Hypothalamus (tissue), 51 donors: ENCODE results near the gene BAZ1B.
"Not testable (repeated sequence)": the region's sequence is repeated elsewhere in the genome, so short reads cannot be mapped to it uniquely, and the experiment has no call there.

Source experiments
- DNase-seq, 51 donors: peaks; one replicate each; lab custom pipeline; 2025; lab: John Stamatoyannopoulos, UW

The BAZ1B gene

DNA sequence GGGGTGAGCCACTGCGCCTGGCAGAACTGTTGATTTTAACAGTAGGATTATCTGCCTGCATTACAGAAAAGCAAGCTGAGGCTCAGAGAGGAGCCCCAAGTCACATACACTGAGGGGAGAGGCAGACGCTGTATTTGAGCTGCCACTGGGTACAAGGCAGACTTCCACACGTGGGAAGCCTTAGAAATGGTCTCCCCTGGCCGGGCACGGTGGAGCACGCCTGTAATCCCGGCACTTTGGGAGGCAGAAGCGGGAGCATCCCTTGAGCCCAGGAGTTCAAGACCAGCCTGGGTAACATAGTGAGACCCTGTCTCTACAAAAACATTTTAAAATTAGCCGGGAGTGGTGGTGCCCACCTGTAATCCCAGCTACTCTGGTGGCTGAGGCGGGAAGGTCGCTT is 89.4 kb downstream of the BAZ1B start:
- DNase-seq = no peak

DNA sequence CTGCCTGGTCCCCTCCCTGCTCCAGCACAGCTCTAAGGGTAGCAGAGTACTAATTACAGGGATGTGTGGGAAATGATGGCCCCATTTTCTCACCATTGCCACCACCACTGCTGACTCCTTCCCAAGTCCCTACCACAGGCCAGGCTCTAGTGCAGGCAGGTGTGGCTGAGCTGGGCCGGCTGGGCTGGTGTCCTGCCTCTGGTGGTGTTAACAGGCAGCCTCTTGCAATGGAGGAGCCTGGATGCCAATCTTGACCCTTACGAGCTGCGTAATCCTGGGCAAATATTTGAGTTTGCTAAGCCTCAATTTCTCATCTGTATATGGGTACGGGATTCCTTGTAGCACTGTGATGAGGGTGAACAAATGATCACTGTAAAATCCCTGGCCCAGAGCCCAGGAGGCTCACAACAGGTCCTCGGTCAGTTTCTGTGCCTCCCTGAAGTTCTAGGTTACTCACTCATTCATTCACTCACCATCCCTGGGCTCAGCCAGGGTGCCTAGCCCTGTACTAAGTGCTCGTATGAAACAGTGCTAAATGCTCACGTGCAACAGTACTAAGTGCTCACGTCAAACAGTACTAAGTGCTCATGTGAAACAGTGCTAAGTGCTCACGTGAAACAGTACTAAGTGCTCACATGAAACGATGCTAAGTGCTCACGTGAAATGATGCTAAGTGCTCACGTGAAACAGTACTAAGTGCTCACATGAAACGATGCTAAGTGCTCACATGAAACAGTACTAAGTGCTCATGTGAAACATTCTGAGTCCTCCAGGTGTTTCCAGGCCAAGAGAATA is 90.9 kb downstream of the BAZ1B start:
- no peak for DNase-seq

DNA sequence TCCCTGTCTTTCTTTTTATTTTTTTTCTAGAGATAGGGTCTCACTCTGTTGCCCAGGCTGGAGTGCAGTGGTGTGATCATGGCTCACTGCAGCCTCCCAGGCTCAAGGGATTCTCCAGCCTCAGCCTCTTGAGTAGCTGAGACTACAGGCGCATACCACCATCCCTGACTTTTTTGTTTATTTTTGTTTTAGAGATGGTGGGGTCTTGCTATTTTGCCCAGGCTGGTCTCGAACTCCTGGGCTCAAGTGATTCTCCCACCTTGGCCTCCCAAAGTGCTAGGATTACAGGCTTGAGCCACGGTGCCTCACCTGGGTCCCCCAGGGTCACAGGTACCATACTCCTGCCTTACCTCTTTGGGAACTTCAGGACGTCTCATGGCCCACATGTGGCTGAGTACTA is 91.6 kb downstream of the BAZ1B start:
- DNase-seq = not testable (repeated sequence)

DNA sequence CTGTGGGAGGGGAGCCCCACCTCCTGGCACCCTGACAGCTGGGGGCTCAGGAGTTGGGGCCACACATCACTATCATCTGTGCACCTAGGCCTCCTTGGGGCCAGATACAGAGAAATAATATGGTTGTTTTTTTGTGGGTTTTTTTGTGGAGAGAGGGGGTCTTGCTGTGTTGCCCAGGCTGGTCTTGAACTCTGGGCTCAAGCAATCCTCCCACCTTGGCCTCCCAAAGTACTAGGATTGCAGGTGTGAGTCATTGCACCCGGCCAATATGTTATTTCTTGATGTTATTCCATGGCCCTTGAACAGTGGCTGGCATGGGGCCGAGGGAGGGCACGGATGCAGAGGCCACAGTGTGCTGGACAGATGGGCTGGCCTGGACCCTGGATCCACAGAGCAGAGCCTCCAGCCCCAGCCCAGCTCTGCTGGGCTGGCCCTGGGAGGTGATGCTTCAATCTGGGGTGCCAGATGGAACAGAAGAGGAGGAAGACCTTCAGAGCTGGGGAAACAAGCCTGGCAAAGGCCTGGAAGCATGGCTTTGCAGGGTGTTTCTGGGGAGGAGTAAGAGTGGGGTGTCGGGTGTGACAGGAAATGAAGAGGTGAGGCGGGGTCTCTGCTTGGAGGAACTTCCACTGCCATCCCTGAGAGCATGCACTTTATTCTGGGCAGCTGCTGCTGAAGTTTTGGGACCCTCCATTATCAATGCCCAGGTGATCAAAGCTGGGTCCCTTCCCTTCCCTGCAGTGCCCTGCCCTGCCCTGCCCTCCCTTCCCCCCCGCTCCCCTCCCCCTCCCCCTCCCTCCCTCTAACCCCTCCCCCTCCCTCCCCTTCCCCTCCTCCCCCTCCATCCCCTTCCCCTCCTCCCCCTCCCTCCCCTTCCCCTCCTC is 92.2 kb downstream of the BAZ1B start:
- DNase-seq = no peak

DNA sequence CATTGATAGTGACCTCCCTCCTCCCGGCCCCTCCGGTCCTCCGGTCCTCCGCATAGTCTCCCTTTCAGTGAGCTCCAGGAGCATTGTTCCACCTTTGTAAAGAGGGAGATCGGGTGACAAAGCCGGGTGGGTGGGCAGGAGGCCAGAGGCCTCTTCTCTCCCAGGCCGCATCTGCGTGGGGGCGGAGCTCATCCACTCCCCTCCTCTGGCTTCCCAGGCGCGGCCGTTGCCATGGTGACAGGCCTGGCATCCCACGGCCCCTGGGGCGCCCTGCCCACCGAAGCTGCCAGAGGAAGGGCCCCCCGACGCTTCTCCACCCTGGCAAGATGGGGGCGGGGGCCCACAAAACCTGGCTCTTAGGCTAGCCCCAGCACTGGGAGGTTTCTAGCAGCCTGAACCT is 92.9 kb downstream of the BAZ1B start:
- DNase-seq = peak in 19 of 51 donors; percentile 4 to 50 (median 18)

DNA sequence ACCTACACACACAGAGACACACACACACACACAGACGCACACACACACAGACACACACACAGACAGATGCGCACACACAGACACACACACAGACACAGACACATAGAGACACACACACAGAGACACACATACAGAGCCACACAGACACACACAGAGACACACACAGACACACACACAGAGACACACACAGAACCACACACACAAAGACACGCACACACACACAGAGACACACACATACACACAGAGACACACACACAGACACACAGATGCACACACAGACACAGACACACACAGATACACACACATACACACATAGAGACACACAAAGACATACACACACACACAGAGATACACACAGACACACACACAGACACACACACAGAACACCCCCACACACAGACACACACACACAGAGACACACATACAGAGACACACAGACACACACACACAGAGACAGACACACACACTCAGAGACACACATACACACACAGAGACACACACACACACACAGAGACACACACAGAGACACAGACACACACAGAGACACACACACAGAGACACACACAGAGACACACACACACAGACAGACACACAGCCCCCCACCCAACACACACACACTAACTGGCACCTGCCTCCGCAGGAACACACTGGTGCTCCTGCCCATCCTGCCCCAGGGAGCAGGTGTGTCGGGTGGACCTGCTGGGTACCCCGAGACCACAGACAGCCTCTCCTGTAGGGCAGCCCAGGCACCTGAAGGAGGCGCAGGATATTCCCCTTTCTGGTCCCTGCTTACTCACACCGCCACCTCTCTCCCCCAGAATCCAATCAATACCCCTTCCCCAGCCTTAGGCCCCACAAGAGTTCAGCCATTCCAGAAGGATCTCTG is 93.9 kb downstream of the BAZ1B start:
- no peak for DNase-seq

DNA sequence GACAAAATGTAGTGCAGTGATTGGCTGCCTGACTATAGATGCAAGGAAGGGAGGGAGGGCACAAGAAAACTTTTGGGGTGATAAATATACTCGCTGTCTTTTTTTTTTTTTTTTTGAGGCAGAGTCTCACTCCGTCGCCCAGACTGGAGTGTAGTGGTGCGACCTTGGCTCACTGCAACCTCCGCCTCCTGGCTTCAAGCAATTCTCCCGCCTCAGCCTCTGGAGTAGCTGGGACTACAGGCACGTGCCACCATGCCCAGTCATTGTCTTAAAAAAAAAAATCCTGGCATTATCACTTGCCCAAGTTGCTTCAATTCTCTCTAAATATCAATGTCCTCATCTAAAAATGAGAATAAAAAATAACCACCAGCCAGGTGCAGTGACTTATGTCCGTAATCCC is 96.1 kb downstream of the BAZ1B start:
- no peak for DNase-seq

DNA sequence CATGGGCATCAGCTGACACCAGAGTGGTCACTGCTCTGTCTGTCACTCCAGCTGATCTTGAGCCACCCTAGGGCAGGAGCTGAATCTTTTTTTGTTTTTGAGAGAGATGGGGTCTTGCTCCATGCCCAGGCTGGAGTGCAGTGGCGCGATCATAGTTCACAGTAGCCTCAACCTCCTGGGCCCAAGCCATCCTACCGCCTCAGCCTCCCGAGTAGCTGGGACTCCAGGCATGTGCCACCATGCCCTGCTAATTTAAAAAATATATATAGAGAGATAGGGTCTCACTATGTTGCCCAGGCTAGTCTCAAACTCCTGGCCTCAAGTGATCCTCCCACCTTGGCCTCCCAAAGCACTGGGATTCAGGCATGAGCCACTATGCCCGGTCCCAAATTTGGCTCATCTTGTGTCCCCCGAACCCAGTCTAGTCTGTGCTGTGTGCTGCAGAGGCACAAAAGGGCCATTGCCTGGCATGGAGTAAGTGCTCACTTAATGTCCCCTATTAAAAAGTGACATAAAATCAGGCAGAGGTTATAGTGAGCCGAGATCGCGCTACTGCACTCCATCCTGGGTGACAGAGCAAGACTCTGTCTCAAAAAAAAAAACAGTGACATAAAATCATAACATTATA is 96.6 kb downstream of the BAZ1B start:
- no peak for DNase-seq

DNA sequence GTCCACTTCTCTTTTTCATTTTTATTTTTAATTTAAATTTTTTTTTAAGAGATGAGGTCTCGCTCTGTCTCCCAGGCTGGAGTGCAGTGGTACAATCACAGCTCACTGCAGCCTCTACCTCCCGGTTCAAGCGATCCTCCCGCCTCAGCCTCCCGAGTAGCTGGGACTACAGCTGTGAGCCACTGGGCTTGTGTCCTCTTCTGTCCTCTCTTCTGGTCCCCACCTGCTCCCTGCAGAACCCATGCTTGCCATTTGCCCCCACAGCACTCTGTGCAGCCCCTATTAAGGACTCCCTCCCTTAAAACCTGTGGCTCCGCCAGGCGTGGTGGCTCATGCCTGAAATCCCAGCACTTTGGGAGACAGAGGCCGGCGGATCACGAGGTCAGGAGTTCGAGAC is 97.6 kb downstream of the BAZ1B start:
- no peak for DNase-seq

DNA sequence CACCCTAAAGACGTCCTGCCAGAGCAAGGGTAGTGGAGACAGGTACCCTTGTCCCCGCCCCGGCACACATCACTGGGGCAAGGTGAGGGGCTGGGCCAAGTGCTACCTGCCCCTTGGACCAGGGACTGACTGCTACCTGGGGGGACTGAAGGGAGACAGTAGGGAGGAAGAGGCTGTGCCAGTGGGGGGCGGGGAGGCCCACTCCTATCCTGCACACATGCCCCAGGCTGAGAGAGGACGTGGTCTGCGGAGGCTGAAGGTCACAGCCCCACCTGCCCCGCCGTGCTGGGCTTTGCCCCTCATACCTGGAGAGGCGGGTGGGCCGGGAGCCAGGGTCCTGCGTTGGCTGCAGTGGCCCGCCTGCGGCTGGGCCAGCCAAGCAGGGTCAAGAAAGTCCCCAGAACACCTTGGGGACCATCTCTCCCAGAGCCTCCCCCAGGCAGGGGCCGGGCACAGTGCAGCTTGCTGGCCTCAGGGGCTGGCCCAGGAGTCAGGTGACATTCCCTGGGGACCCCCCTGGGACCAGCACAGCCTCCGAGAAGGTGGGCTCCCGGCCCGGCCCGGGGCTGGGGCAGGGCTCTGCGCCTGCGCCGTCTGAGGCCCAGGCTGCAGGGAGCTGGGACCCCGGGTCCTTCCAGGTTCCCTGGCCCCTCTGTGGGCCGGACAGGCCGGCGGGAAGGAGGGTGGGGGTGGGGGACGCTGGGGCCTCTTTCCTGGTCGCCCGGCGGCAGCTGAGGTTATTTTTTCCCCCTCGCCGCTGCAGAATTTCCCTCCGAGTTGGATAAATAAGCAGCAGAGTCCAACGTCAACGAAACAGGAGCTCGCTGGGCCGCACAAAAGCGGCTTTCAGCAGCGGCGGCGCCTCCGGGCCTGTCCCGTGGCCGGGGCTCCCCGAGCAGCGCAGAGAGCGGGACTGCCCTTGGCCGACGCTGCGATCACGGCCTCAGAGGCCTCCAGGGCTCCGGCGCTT is 98.3 kb downstream of the BAZ1B start:
- peak in 32 of 51 donors; percentile 7 to 69 (median 33) for DNase-seq

DNA sequence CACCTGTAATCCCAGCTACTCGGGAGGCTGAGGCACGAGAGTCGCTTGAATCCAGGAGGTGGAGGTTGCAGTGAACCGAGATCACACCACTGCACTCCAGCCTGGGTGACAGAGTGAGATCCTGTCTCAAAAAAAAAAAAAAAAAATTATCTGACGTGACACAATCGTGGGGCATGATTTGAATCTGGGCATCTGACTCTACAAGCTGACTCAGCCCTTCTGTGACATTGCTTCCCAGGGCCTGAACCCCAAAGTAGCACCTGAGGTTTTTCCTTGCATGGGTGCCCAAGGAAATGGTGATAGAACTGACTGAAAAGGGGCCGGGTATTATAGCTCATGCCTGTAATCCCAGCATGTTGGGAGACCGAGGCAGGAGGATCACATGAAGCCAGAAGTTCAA is 101.5 kb downstream of the BAZ1B start:
- DNase-seq = not testable (repeated sequence)

DNA sequence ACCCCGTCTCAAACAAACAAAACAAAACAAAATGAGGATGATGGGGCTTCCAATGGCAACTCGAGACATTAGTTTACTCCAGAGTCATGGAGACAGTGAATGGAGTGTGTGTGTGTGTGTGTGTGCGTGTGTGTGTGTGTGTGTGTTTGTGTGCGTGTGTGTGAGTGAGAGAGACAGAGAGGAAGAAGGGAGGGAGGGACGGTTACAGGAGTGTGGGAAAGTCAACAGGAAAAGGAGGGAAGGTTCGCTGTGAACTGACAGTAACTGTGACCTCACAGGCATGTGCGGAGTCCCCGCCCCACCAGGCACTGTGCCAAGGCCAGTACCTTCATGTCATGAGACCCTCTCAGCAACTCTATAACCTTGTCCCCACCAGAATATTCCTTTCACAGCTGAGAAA is 102.1 kb downstream of the BAZ1B start:
- DNase-seq = peak in 1 of 51 donors; percentile 9

DNA sequence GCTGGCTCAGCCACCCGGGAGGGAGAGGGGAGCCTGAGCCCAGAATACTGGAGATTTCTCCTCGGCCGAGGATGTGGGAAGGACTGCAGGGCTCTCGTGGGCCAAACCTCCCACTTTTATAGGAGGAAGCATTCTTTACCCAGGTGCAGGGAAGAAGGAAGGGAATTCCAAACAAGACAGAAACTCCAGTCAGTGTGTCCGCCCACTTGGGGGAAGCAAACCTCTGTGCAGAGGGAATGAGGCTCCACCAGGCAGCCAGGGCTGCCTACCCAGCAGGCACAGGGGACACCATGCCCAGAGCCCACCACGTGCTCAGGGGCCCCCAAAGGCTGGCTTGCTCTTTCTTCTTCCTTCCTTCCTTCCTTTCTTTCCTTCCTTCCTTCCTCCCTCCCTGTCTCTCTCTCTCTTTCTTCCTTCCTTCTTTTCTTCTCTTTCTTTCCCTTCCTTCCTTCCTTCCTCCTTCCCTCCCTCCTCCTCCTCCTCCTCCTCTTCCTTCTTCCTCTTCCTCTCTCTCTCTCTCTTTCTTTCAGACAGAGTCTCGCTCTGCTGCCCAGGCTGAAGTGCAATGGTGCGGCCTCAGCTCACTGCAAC is 103.9 kb downstream of the BAZ1B start:
- no peak for DNase-seq

DNA sequence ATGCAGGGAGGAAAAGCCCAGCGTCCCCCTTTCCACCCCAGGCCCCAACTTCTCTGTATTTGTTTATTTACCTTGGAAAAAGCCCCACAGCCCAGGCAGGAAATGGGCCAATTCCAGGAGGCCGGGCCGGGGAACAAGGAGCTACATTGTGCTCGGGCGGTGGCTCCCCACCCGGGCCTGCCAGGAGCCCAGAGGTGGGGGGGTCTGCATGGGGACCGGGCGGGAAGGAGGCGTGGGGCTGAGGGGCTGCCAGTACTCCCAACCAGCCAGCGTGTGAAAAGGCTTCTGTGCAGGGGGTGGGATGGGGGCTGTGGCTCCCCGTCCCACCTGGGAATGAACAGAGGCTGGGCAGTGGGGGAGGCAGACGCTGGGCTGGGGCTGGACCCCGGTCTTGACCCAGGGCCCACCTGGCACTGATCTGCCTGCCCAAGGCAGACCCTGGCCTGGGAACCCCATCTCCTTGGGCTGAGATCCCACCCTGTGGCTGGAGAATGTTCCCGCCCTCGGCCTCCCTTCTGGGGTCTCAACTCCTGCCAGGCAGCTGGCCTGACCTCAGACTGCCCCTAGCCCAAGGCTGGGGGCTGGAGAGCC is 111.5 kb downstream of the BAZ1B start:
- DNase-seq = peak in 39 of 51 donors; percentile 6 to 82 (median 59)

DNA sequence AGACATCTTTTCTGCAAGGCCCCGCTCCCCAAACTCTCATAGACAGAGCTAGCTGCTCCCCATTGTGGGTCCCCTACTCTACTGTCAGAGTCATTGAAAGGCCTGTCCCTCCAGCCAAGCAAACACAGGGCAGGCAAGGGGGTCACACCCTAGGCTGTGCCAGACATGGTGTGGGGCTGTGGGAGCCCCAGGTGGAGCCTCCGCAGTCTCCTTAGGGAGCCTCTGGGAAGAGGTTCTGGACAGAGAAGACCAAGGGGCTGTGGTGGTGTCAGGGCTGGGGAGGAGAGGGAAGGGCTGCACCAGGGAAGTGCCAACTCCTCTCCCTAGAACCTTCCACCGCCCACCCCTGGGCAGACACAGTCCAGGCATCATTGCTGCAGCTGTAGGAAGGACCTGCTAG is 117.2 kb downstream of the BAZ1B start:
- DNase-seq = not testable (repeated sequence)

DNA sequence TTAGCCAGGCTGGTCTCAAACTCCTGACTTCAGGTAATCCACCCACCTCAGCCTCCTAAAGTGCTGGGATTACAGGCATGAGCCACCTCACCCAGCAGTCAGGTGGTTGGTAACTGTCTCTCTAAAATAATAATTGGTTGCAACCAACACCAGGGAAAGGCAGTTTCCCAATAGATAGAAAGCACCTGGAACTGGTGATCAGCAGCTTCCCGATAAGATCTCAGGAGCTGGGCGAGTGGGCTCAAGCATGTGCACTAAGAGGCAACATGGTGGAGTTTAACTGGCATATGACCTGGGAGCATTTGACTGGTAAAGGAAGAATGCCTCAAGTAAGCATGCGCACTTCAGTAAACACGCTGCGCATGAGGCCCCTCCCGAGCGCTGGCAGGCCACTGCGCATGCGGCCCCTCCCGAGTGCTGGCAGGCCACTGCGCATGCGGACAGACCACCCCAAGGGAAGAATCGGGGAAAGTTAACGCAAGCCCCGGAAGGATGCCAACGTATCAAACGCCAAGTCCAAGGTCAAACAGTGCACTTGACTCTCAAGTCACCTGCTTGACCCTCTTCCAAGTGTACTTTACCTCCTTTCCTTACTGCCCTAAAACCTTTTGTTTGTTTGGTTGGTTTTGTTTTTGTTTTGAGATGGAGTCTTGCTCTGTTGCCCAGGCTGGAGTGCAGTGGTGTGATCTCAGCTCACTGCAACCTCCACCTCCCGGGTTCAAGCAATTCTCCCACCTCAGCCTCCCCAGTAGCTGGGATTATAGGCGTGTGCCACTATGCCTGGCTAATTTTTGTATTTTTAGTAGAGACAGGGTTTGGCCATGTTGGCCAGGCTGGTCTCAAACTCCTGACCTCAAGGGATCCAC is 122.7 kb downstream of the BAZ1B start:
- DNase-seq = peak in 49 of 51 donors; percentile 10 to 91 (median 45)
